Panc1 (cell line): ENCODE results near the gene SLC27A2. TPM values are rescaled to one million over a fixed set of nuclear protein-coding genes. Genes with fewer than 3 reads are reported as not detected.

ENCODE experiments used
- ATAC-seq: fragments of 200-7000 bp; cut with Tn5 transposase; 2 replicates; pipeline ENCODE4 v1.9.1; 2020; ENCODE audit warnings: mild to moderate bottlenecking, moderate library complexity
- BruUV-seq: library from RNA; stranded (reverse); fragments of 400-500 nt; replicated peaks from 2 replicates; lab custom pipeline; 2021; lab: Mats Ljungman, UMichigan
- CTCF ChIA-PET: fragments of 300-600 bp; sonication (Branson Sonifier 250); formaldehyde crosslinking; loops from one replicate; lab custom pipeline; 2022; ENCODE audit warnings: antibody characterized with exemption; lab: Charles Lee
- POLR2A ChIA-PET: fragments of 300-600 bp; sonication (Branson Sonifier 250); formaldehyde crosslinking; loops from one replicate; lab custom pipeline; 2022; ENCODE audit warnings: antibody characterized with exemption; lab: Charles Lee
- DNase-seq: peaks from one replicate; pipeline ENCODE4 v3.0.0-alpha.2; 2010; ENCODE audit warnings: low read depth, low spot score
- H3K27ac ChIP-seq: 2 replicates; pipeline ENCODE4 v1.5.1; 2011; ENCODE audit warnings: mild to moderate bottlenecking, low read length, inconsistent platforms
- H3K27me3 ChIP-seq: fragments of 200-500 bp; sonication (Bioruptor generic); 2 replicates; pipeline ENCODE4 v1.6.0; 2014; ENCODE audit warnings: low read length, inconsistent platforms; ENCODE audit not compliant: control insufficient read depth, insufficient read depth
- H3K36me3 ChIP-seq: fragments of 200-500 bp; sonication (Bioruptor generic); 2 replicates; pipeline ENCODE4 v1.5.1; 2014; ENCODE audit warnings: inconsistent platforms, mild to moderate bottlenecking, low read length, moderate library complexity; ENCODE audit not compliant: control insufficient read depth, insufficient read depth
- H3K4me1 ChIP-seq: 2 replicates; pipeline ENCODE4 v1.5.1; 2011; ENCODE audit warnings: inconsistent platforms, mild to moderate bottlenecking, low read length, moderate library complexity; ENCODE audit not compliant: control insufficient read depth, insufficient read depth
- H3K4me3 ChIP-seq, 2 experiments: 2 replicates each; pipeline ENCODE4 v1.5.1; 2011 to 2012; ENCODE audit warnings: low read depth in 2 of 2, low read length in 2 of 2, mild to moderate bottlenecking in 2 of 2, inconsistent platforms in 1 of 2, moderate library complexity in 1 of 2
- H3K9me3 ChIP-seq: fragments of 200-500 bp; sonication (Bioruptor generic); 2 replicates; pipeline ENCODE4 v1.5.1; 2014; ENCODE audit warnings: low read depth, mild to moderate bottlenecking, inconsistent platforms, low read length, moderate library complexity; ENCODE audit not compliant: control insufficient read depth, insufficient read depth
- CTCF ChIP-seq: fragments of 450-650 bp; IDR thresholded peaks from 2 replicates; pipeline ENCODE4 v1.5.1; 2017; ENCODE audit warnings: mild to moderate bottlenecking
- POLR2AphosphoS5 ChIP-seq: IDR thresholded peaks from 2 replicates; pipeline ENCODE4 v1.6.1; 2012; ENCODE audit warnings: mild to moderate bottlenecking, low read depth, low read length, moderate library complexity
- SIN3A ChIP-seq: IDR thresholded peaks from 2 replicates; pipeline ENCODE4 v1.6.1; 2012; ENCODE audit warnings: low read depth, mild to moderate bottlenecking, low read length, moderate library complexity, borderline replicate concordance; ENCODE audit not compliant: insufficient read depth
- TCF7L2 ChIP-seq: IDR thresholded peaks from 2 replicates; pipeline ENCODE4 v1.6.1; 2011; ENCODE audit warnings: mild to moderate bottlenecking, low read depth, low read length, inconsistent platforms
- in situ Hi-C: cut with HindIII; loops from 2 replicates; pipeline ENCODE4 v1.10.0; 2016; ENCODE audit warnings: low sequenced_read_pairs, low pct_unique_long_range_greater_than_20kb
- intact Hi-C: fragments of 100-400 bp; cut with micrococcal nuclease; formaldehyde crosslinking; loops from one replicate; pipeline ENCODE4 v1.10.0; 2022; ENCODE audit not compliant: unreplicated experiment
- total RNA-seq: library from RNA; stranded (reverse); gene quantifications from one replicate; pipeline ENCODE4 v1.2.1, GENCODE V29; 2021; ENCODE audit not compliant: unreplicated experiment
- TF ChIP-seq, protein P1 (sequence below), 2 experiments: IDR thresholded peaks; 2 replicates each; pipeline ENCODE4 v1.6.1; 2011 to 2012; ENCODE audit warnings: low read depth in 2 of 2, control low read depth in 1 of 2, low read length in 1 of 2, mild to moderate bottlenecking in 1 of 2, moderate library complexity in 1 of 2; ENCODE audit not compliant: insufficient read depth in 1 of 2

Gene SLC27A2
- total RNA-seq, 1 experiment from 2014 or later = 0.18 TPM

GRCh38 chr15:50246631-50247030 is 64.6 kb downstream of the SLC27A2 start:
- no TSS peak for BruUV-seq
- intact Hi-C loops (no loop called here), in situ Hi-C loops (no loop called here)
- no peak for DNase-seq
- ATAC-seq = no peak
- H3K36me3 ChIP-seq = no peaks in the 10 kb centered on the region
- no peak overlapping the region for H3K4me3 ChIP-seq
- no peaks in the 10 kb centered on the region for H3K9me3 ChIP-seq
- CTCF ChIA-PET = no interaction called here
- no peak overlapping the region for H3K27ac ChIP-seq
- H3K27me3 ChIP-seq = no peaks in the 10 kb centered on the region
- POLR2A ChIA-PET = no interaction called here
- no peak for TF ChIP-seq POLR2AphosphoS5
- no peak for TF ChIP-seq SIN3A
- no peak for TF ChIP-seq CTCF
- no peak for TF ChIP-seq TCF7L2
- TF ChIP-seq, protein P1, sequence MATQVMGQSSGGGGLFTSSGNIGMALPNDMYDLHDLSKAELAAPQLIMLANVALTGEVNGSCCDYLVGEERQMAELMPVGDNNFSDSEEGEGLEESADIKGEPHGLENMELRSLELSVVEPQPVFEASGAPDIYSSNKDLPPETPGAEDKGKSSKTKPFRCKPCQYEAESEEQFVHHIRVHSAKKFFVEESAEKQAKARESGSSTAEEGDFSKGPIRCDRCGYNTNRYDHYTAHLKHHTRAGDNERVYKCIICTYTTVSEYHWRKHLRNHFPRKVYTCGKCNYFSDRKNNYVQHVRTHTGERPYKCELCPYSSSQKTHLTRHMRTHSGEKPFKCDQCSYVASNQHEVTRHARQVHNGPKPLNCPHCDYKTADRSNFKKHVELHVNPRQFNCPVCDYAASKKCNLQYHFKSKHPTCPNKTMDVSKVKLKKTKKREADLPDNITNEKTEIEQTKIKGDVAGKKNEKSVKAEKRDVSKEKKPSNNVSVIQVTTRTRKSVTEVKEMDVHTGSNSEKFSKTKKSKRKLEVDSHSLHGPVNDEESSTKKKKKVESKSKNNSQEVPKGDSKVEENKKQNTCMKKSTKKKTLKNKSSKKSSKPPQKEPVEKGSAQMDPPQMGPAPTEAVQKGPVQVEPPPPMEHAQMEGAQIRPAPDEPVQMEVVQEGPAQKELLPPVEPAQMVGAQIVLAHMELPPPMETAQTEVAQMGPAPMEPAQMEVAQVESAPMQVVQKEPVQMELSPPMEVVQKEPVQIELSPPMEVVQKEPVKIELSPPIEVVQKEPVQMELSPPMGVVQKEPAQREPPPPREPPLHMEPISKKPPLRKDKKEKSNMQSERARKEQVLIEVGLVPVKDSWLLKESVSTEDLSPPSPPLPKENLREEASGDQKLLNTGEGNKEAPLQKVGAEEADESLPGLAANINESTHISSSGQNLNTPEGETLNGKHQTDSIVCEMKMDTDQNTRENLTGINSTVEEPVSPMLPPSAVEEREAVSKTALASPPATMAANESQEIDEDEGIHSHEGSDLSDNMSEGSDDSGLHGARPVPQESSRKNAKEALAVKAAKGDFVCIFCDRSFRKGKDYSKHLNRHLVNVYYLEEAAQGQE (IDR thresholded peaks at IDR 0.05; ENCODE audit: insufficient read depth in 1 of 2, low read depth in 2 of 2, low read length in 1 of 2) = no peak
- H3K4me1 ChIP-seq = no peaks in the 10 kb centered on the region

DNA sequence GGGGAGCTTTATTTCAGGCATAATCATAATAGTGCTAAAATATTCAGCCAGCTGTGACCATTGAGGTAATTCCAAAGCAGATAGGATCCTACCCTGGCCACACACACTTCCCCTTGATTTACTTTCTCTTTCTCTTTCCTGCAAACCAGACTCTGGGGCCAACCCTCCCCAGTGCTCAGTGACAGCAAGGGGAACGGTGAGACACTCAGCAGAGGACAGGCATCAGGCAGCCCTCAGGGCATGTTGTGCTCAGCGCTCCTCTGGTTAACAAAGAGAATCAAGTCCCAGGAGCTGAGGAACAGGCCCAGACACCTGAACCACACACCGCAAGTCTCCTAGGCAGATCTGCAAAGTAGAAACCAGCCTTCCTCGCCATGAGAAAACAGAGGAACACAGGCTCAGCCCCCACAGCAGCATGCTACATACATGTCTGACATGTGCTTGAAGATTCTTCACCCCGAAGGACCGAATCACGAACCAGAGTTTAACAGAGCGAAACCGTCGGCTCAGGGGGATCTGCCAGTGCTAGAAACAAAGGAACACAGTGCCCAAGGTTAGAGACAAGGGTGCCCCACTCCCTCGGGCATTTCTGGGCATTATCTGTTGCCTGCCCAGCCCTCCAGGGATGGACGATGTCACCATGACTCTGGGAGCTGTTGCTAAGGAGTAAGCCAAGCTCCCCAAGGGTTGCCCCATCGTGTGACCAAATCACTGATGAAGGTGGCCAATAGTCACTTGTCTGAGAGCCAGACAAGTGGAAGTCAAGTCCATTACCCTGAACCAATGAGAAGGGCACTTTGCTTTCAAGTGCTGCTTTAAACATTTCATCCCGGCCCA is 66.0 kb downstream of the SLC27A2 start:
- in situ Hi-C loops (no loop called here), intact Hi-C loops (no loop called here)
- H3K36me3 ChIP-seq = no peaks in the 10 kb centered on the region
- no peaks in the 10 kb centered on the region for H3K27me3 ChIP-seq
- H3K27ac ChIP-seq = no peak overlapping the region
- ChIA-PET CTCF (no interaction called here), POLR2A (interaction anchor here (0.7 kb wide), 1 partner anchor 134 kb away, joined by 4 read pairs; no protein-coding TSS in a partner anchor)
- no peaks in the 10 kb centered on the region for H3K4me1 ChIP-seq
- TF ChIP-seq, protein P1 (IDR thresholded peaks at IDR 0.05; ENCODE audit: insufficient read depth in 1 of 2, low read depth in 2 of 2, low read length in 1 of 2) = no peak
- no peak for TF ChIP-seq TCF7L2
- no peak for TF ChIP-seq CTCF
- TF ChIP-seq SIN3A = no peak
- no peak for TF ChIP-seq POLR2AphosphoS5
- DNase-seq = no peak
- ATAC-seq = no peak
- H3K9me3 ChIP-seq = no peaks in the 10 kb centered on the region
- BruUV-seq = no TSS peak
- H3K4me3 ChIP-seq = peak overlapping the region in 1 of 2 experiments; percentile 11; a peak in 1 of 4 replicates
